Measurements from ENCODE around the gene PAX5. TPM values are rescaled to one million over a fixed set of nuclear protein-coding genes. Genes with fewer than 3 reads are reported as not detected.

Gene PAX5
- total RNA-seq, 1 donor from 2014 or later, result 24.3 TPM

DNA sequence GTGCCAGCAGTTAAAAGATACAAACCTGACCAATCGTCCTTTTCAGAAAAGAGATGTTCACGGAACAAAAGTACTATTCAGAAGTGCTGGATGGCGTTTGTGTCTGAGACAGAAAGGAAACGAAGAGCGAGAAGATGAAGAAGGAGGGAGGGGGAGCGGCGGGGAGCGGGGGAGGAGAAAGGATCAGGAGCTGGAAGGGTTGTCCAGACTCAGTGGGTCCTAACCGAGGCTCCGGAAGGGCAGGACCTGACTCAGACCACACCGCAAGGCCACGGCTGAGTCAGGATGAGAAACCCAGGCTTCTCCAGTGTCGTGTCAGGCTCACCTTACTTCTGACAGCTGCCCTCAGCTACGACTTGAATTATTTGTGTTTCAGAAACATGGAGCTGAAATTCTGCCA lies 46.2 kb downstream of the PAX5 start:
- H3K27me3 Mint-ChIP-seq (ENCODE audit: unreplicated experiment), result peaks cover 30% of the 10 kb centered on the region
- H3K9me3 Mint-ChIP-seq (ENCODE audit: unreplicated experiment), result peaks cover 5% of the 10 kb centered on the region

DNA sequence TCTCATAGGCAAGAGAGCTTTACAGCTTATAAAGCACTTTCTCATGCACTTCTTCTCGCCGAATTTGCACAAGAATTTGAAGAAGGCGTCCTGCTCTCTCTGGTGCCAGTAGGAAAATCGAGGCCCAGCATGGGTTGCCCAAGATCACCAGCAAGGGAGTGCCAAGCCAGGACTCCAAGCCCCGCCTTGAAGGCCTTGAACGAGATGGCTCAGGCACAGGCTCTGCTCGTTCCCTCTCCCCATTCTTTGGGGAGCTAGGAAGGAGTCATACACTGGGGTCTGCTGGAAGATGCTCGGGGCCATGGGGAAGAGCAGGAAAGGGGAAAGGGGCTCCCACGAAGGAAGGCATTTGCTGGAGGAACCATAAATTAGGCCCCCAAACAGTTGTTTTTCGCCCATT lies 46.7 kb downstream of the PAX5 start:
- Mint-ChIP-seq H3K27me3 (ENCODE audit: unreplicated experiment) (peaks cover 30% of the 10 kb centered on the region), H3K36me3 (ENCODE audit: unreplicated experiment) (peaks cover 14% of the 10 kb centered on the region), H3K4me3 (ENCODE audit: unreplicated experiment) (no peak overlapping the region), H3K27ac (ENCODE audit: unreplicated experiment) (no peak overlapping the region), H3K4me1 (ENCODE audit: low read depth, unreplicated experiment) (peaks cover 10% of the 10 kb centered on the region), H3K9me3 (ENCODE audit: unreplicated experiment) (peaks cover 5% of the 10 kb centered on the region)
- TF ChIP-seq, protein P1, sequence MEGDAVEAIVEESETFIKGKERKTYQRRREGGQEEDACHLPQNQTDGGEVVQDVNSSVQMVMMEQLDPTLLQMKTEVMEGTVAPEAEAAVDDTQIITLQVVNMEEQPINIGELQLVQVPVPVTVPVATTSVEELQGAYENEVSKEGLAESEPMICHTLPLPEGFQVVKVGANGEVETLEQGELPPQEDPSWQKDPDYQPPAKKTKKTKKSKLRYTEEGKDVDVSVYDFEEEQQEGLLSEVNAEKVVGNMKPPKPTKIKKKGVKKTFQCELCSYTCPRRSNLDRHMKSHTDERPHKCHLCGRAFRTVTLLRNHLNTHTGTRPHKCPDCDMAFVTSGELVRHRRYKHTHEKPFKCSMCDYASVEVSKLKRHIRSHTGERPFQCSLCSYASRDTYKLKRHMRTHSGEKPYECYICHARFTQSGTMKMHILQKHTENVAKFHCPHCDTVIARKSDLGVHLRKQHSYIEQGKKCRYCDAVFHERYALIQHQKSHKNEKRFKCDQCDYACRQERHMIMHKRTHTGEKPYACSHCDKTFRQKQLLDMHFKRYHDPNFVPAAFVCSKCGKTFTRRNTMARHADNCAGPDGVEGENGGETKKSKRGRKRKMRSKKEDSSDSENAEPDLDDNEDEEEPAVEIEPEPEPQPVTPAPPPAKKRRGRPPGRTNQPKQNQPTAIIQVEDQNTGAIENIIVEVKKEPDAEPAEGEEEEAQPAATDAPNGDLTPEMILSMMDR (IDR thresholded peaks at IDR 0.05; ENCODE audit: partially characterized antibody, unreplicated experiment), result no peak
- no peak for DNase-seq

More for the DNA sequence above, 46.2 kb downstream of the PAX5 start:
- no peak for DNase-seq
- TF ChIP-seq, protein P1 (IDR thresholded peaks at IDR 0.05; ENCODE audit: partially characterized antibody, unreplicated experiment), result no peak
- peaks cover 14% of the 10 kb centered on the region for H3K36me3 Mint-ChIP-seq (ENCODE audit: unreplicated experiment)
- no peak overlapping the region for H3K27ac Mint-ChIP-seq (ENCODE audit: unreplicated experiment)
- no peak overlapping the region for H3K4me3 Mint-ChIP-seq (ENCODE audit: unreplicated experiment)
- peaks cover 10% of the 10 kb centered on the region for H3K4me1 Mint-ChIP-seq (ENCODE audit: low read depth, unreplicated experiment)

DNA sequence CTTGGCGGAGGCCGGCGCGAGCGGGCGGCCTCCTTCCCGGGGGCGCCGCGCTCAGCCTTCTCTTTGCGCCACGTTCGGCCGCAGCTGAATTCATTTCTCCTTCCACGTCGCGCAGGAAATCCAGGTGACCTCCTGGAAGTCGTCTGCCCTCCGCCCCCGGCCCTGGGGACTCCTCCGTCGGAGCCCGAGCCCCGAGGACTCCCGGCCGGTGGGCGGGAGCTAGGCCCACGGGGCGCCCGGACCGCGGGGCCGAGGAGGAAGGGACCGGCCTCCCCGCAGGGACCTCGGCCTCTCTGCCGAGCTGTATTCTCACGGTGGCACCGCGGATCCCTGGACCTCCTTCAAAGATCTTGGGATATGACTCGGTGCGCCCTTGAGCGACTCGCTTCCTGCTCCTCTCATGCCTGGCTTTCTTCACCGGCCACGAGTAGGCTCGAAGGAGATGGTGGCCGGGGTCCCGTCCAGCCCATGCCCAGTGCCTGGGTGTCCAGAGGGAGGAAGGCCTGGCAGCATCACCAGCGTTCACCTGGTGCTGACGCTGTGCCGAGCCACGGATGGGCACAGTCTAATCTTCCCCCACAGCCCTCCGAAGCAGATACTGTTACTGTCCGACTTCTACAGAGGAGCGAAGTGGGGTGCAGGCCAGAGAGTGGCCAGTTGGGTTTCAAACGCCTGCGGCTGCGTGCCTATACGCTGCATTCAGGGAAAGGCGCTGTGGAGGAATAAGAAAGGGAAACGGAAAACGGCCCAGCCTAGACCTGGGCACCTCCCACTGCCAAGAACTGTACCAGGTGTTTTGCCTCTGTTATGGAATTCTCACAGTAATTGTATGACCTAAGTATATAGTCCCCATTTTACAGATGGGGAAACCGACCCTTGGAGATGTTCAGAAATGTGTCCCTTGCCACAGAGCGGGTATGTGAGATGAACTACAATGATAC lies 47.3 kb downstream of the PAX5 start:
- Mint-ChIP-seq H3K27me3 (ENCODE audit: unreplicated experiment) (peaks cover 33% of the 10 kb centered on the region), H3K4me3 (ENCODE audit: unreplicated experiment) (peak overlapping the region; percentile 68), H3K27ac (ENCODE audit: unreplicated experiment) (no peak overlapping the region), H3K36me3 (ENCODE audit: unreplicated experiment) (peaks cover 14% of the 10 kb centered on the region), H3K9me3 (ENCODE audit: unreplicated experiment) (peaks cover 5% of the 10 kb centered on the region), H3K4me1 (ENCODE audit: low read depth, unreplicated experiment) (peaks cover 10% of the 10 kb centered on the region)
- TF ChIP-seq, protein P1 (IDR thresholded peaks at IDR 0.05; ENCODE audit: partially characterized antibody, unreplicated experiment), result no peak
- no peak for DNase-seq

DNA sequence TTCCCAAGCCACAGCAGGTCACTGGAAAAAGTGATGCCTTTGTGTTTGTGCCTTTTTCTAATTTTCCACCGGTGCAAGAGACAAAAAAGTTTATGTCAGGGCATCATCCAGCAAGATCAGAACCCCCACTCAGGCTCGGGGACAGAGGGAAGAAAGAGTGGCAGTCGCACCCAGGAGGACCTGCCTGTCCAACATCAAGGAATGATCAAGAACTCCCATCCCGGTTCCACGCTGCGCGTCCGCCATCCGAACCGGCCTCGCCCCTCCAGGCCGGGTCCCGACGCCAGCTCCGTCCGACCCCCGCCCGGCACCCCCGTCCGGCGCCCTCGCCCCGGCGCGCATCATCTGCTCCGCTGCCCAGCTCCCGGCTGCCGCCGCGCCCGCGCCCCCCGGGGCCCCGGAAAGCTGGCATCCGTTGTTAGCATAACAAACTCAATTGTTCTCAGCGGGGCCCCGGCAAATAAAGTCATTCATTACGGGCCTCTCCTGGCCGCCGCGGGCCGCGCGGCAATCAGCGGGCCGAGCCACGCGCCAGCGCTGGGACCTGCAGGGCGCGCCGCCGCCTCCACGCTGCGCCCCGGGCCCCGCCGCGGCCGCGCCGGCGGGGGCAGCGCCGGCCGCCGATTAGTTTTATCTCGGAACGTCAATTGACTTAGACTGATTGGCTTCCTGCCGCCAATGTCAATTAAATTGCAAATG lies 48.1 kb downstream of the PAX5 start:
- TF ChIP-seq, protein P1 (IDR thresholded peaks at IDR 0.05; ENCODE audit: partially characterized antibody, unreplicated experiment), result no peak
- Mint-ChIP-seq H3K36me3 (ENCODE audit: unreplicated experiment) (peaks cover 10% of the 10 kb centered on the region), H3K4me3 (ENCODE audit: unreplicated experiment) (peak overlapping the region; percentile 82), H3K27me3 (ENCODE audit: unreplicated experiment) (peaks cover 27% of the 10 kb centered on the region), H3K9me3 (ENCODE audit: unreplicated experiment) (peaks cover 4% of the 10 kb centered on the region), H3K27ac (ENCODE audit: unreplicated experiment) (peak overlapping the region; percentile 14), H3K4me1 (ENCODE audit: low read depth, unreplicated experiment) (peaks cover 13% of the 10 kb centered on the region)
- DNase-seq, result peak; percentile 40
